ENCODE results near the gene KCTD15.
A peak's percentile ranks its signal among the peaks of the same experiment; 100 is the strongest.

The KCTD15 gene

GRCh38 chr19:33849551-33850147 lies 53.0 kb downstream of the KCTD15 start:
- DNase-seq = no peak

GRCh38 chr19:33859016-33859415 lies 62.3 kb downstream of the KCTD15 start:
- peak in 3 of 56 donors; percentile 3 to 14 (median 11) for DNase-seq

GRCh38 chr19:33860312-33861090 lies 63.8 kb downstream of the KCTD15 start:
- no peak for DNase-seq

- no peak for DNase-seq
Measured at GRCh38 chr19:33861950-33862349, 65.3 kb downstream of the KCTD15 start.

GRCh38 chr19:33862981-33863380 lies 66.3 kb downstream of the KCTD15 start:
- DNase-seq = no peak

- no peak for DNase-seq
Measured at GRCh38 chr19:33863436-33863835, 66.8 kb downstream of the KCTD15 start.

- no peak for DNase-seq
Measured at GRCh38 chr19:33864311-33864850, 67.7 kb downstream of the KCTD15 start.

GRCh38 chr19:33865306-33865705 lies 68.6 kb downstream of the KCTD15 start:
- DNase-seq = no peak
